HG02852 (cell line): ENCODE data around the gene MEGF8.

Experiments used
- ATAC-seq: cut with Tn5 transposase; IDR thresholded peaks from one replicate; pipeline ENCODE4 v1.9.1; 2021; ENCODE audit warnings: mild to moderate bottlenecking, moderate library complexity; ENCODE audit not compliant: unreplicated experiment

MEGF8 gene

GRCh38 chr19:42306646-42307045 is 18.8 kb upstream of the MEGF8 start:
- ATAC-seq: no peak

- no peak for ATAC-seq
Observed at GRCh38 chr19:42309686-42310085, 15.7 kb upstream of the MEGF8 start.

- no peak for ATAC-seq
Observed at GRCh38 chr19:42311657-42312056, 13.8 kb upstream of the MEGF8 start.

- no peak for ATAC-seq
Observed at GRCh38 chr19:42312370-42312769, 13.1 kb upstream of the MEGF8 start.

- ATAC-seq: no peak
Observed at GRCh38 chr19:42313096-42313839, 12.2 kb upstream of the MEGF8 start, which contains the start of gene TMEM145. Gene TMEM145 (plus strand): TSS chr19:42313309. CDS start chr19:42313377, 68 bp downstream.

- ATAC-seq: no peak
Observed at GRCh38 chr19:42313840-42314755, 11.3 kb upstream of the MEGF8 start.

GRCh38 chr19:42315024-42315423 is 10.4 kb upstream of the MEGF8 start:
- ATAC-seq: no peak

GRCh38 chr19:42316223-42317211 is 8.9 kb upstream of the MEGF8 start:
- ATAC-seq: no peak

GRCh38 chr19:42317535-42317934 is 7.9 kb upstream of the MEGF8 start:
- ATAC-seq: no peak

GRCh38 chr19:42322305-42322704 is 3.1 kb upstream of the MEGF8 start:
- ATAC-seq: no peak

- no peak for ATAC-seq
Observed at GRCh38 chr19:42323473-42323851, 2.0 kb upstream of the MEGF8 start.

- no peak for ATAC-seq
Observed at GRCh38 chr19:42323852-42324654, 1.4 kb upstream of the MEGF8 start.

GRCh38 chr19:42324655-42325307 is 654 bp upstream of the MEGF8 start:
- ATAC-seq: no peak

- no peak for ATAC-seq
Observed at GRCh38 chr19:42325896-42326771, 699 bp downstream of the MEGF8 start.

- ATAC-seq: no peak
Observed at GRCh38 chr19:42326969-42327368, 1.5 kb downstream of the MEGF8 start.

GRCh38 chr19:42327381-42327780 is 1.9 kb downstream of the MEGF8 start:
- ATAC-seq: no peak

GRCh38 chr19:42328106-42328505 is 2.7 kb downstream of the MEGF8 start:
- no peak for ATAC-seq

GRCh38 chr19:42328854-42329253 is 3.4 kb downstream of the MEGF8 start:
- no peak for ATAC-seq
